LNCaP clone FGC (cell line): ENCODE data around the gene TIGD1.

Experiments used
- DNase-seq: peaks from one replicate; pipeline ENCODE4 v3.0.0-alpha.2; 2011; ENCODE audit warnings: low read depth
- H3K4me3 ChIP-seq: 2 replicates; pipeline ENCODE4 v1.5.1; 2011; ENCODE audit warnings: mild to moderate bottlenecking, low read depth, low read length, control low read depth
- TF ChIP-seq, protein P1 (sequence below): IDR thresholded peaks from 2 replicates; pipeline ENCODE4 v1.5.1; 2012; ENCODE audit warnings: mild to moderate bottlenecking; ENCODE audit not compliant: control insufficient read depth, insufficient read depth; ENCODE audit errors: extremely low read depth

The TIGD1 gene

DNA sequence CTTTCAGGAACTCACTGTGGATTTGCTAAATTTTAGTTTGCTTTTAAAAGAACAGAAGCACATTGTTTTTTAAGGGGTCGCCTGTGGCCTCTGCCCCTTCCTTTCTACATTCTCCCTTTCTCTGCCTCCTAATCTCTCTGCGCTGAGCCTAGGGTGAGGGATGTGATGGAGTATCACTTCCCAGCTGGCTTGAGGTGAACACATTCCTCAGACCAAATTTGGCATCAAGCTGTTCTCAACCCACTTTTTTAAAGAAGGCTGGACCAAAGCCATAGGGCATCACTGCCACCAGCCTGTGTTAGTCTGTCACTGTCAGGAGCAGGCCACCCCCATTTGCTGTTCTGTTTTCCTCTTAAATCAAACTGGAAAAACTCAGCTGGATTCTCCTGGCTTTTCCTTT, 27.5 kb upstream of the TIGD1 start:
- TF ChIP-seq, protein P1, sequence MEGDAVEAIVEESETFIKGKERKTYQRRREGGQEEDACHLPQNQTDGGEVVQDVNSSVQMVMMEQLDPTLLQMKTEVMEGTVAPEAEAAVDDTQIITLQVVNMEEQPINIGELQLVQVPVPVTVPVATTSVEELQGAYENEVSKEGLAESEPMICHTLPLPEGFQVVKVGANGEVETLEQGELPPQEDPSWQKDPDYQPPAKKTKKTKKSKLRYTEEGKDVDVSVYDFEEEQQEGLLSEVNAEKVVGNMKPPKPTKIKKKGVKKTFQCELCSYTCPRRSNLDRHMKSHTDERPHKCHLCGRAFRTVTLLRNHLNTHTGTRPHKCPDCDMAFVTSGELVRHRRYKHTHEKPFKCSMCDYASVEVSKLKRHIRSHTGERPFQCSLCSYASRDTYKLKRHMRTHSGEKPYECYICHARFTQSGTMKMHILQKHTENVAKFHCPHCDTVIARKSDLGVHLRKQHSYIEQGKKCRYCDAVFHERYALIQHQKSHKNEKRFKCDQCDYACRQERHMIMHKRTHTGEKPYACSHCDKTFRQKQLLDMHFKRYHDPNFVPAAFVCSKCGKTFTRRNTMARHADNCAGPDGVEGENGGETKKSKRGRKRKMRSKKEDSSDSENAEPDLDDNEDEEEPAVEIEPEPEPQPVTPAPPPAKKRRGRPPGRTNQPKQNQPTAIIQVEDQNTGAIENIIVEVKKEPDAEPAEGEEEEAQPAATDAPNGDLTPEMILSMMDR = no peak
- H3K4me3 ChIP-seq = no peak overlapping the region
- DNase-seq = no peak

DNA sequence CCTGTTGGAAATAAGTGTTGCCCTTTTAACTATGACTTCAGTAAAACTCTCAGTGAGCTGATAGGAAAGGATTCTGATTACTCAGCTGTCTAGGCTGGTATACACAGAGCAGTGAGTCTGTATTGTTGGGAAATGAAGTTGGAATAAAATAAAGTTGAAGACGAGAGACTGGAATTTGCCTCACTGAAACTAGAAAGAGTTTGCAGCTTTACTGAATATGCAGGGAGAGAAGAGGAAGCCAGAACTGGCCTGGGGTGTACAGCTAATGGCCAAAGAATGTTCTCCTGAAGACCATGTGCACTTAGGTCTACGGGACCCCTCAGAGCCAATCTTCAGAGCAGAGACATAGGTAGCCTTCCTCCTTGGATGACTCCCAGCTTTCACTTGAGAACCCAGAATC, 26.6 kb upstream of the TIGD1 start:
- DNase-seq = no peak

DNA sequence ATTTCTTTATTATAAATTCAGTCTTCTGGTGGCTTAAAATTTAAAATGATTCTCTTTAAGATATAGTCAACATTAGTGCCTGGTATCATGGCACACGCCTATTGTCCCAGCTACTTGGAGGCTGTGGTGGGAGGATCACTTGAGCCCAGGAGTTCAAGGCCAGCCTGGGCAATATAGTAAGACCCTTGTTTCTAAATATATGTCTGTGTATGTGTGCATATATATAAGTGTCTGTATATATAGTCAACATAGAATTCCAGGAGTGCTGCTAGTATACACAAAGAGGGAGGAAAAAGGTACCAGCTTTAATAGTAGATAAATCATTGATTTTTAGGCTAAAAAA, 25.0 kb upstream of the TIGD1 start:
- TF ChIP-seq, protein P1 = no peak
- H3K4me3 ChIP-seq = no peak overlapping the region
- no peak for DNase-seq

More for the DNA sequence above, 26.6 kb upstream of the TIGD1 start:
- H3K4me3 ChIP-seq = no peak overlapping the region
- TF ChIP-seq, protein P1 = no peak

DNA sequence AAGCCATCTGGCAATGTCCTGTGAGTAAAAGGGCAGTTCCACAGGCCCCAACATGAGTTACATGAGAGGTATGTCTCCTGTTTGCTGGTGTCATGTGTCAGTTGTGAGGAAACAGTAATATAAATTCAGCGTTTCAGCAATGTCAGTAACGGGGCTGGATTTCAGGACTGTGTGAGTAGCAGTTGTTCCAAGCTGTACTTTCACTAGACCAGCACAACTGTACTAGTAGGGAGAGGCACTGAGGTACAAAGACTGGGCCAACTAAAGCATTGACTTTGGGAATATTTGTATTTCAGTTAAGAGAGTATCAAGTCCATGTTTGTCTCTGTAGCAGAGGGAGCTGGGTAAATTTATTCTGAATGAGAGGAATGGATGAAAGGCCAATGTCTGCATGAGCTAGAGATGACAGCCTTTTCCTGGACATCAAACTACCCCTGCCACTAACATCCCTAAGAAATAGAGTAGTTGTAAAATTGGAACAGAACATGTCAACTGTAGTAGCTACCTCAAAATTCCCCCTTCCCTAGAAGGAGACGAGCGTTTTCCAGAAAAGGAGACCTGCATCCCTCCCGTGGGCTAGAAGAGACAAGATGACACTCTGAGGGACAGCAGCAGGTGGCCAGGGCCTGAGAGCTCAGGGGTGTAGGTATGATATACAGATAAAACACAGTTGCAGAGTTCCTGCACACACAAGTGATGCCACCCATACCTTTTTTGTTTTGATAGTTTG, 24.5 kb upstream of the TIGD1 start:
- H3K4me3 ChIP-seq = no peak overlapping the region
- DNase-seq = no peak
- TF ChIP-seq, protein P1 = no peak

DNA sequence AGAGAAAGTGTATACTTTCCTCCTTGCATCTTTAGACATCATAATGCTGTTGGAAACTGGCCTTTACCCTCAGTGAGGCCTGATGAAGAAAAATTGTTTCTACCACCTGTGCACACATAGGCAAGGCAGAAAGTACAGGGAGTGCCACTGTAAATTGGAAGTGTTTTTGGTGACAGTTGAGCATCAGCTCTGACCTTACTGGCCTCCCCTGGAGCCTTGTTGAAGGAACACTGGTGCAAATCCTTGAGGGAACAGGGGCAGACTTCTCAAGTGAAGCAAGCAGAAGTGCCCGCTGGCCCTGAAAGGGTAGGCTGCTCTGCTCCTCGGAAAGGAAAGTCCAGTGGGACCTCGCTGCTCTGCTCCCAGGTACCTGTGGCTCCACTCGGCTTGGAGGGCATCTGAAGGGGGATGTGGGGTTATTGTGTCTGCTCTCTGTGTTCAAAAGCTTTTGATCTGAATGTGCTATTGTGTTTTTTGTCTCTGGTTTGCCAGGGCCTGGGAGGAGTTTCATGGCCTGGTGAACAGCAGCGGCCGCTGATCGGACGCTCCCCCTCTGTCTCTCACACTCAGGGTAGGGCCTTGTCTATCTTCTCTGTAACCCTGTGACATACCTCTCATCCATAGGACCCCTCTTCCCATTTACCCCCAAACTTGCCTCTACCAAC, 23.5 kb upstream of the TIGD1 start:
- TF ChIP-seq, protein P1 = no peak
- DNase-seq = no peak
- H3K4me3 ChIP-seq = no peak overlapping the region

DNA sequence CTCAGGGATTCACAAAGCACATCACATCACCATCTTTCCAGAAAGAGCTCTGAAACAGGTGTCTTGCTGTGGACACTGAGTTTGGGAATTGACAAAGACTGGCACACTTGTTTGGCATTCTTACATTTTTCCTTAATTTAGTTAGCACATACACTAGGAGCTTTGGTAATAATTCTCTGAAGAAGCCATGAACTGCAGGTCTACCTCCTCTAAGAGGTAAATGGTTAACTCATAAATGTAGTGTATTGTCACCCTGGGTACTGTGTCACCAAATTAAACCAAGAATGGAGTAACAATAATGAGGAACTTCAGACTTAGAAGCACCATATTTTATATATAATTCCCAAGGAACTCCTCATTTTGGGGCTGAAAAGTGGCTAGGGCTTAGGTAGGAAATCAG, 22.7 kb upstream of the TIGD1 start:
- TF ChIP-seq, protein P1 = no peak
- no peak for DNase-seq
- no peak overlapping the region for H3K4me3 ChIP-seq
